ENCODE results near the gene ATRIP.
A peak's percentile ranks its signal among the peaks of the same experiment; 100 is the strongest.

ATRIP gene

GRCh38 chr3:48439820-48440589 lies 6.5 kb upstream of the ATRIP start, which contains the start of the genes CCDC51 and TMA7 (continued):
- TF ChIP-seq, protein P1, sequence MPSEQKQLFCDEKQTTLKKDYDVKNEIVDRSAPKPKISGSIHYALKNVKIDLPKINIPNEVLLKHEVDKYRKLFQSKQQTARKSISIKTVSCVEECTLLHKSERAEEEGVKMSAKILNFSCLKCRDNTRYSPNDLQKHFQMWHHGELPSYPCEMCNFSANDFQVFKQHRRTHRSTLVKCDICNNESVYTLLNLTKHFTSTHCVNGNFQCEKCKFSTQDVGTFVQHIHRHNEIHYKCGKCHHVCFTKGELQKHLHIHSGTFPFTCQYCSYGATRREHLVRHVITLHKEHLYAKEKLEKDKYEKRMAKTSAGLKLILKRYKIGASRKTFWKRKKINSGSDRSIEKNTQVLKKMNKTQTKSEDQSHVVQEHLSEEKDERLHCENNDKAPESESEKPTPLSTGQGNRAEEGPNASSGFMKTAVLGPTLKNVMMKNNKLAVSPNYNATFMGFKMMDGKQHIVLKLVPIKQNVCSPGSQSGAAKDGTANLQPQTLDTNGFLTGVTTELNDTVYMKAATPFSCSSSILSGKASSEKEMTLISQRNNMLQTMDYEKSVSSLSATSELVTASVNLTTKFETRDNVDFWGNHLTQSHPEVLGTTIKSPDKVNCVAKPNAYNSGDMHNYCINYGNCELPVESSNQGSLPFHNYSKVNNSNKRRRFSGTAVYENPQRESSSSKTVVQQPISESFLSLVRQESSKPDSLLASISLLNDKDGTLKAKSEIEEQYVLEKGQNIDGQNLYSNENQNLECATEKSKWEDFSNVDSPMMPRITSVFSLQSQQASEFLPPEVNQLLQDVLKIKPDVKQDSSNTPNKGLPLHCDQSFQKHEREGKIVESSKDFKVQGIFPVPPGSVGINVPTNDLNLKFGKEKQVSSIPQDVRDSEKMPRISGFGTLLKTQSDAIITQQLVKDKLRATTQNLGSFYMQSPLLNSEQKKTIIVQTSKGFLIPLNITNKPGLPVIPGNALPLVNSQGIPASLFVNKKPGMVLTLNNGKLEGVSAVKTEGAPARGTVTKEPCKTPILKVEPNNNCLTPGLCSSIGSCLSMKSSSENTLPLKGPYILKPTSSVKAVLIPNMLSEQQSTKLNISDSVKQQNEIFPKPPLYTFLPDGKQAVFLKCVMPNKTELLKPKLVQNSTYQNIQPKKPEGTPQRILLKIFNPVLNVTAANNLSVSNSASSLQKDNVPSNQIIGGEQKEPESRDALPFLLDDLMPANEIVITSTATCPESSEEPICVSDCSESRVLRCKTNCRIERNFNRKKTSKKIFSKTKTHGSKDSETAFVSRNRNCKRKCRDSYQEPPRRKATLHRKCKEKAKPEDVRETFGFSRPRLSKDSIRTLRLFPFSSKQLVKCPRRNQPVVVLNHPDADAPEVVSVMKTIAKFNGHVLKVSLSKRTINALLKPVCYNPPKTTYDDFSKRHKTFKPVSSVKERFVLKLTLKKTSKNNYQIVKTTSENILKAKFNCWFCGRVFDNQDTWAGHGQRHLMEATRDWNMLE (tag by site-specific recombination; conservative IDR thresholded peaks at IDR 0.05; ENCODE audit: low read depth): peak; percentile 94
- TF ChIP-seq PATZ1 (tag by site-specific recombination; IDR thresholded peaks at IDR 0.05) (peak; percentile 51; the same call in 1 of the 2 replicates), ZNF521 (tag by site-specific recombination; IDR thresholded peaks at IDR 0.05) (no peak), ZXDB (tag by site-specific recombination; IDR thresholded peaks at IDR 0.05) (peak; percentile 86), ZNF324 (tag by site-specific recombination; IDR thresholded peaks at IDR 0.05) (no peak), SP7 (tag by site-specific recombination; IDR thresholded peaks at IDR 0.05) (peak; percentile 28; the same call in 1 of the 2 replicates), KLF8 (tag by site-specific recombination; IDR thresholded peaks at IDR 0.05) (peak; percentile 62; the same call in 1 of the 2 replicates), ZBTB44 (tag by site-specific recombination; IDR thresholded peaks at IDR 0.05) (no peak), ZNF433 (tag by site-specific recombination; IDR thresholded peaks at IDR 0.05; ENCODE audit: low read depth) (no peak), WT1 (tag by site-specific recombination; IDR thresholded peaks at IDR 0.05) (no peak), SCRT2 (tag by site-specific recombination; IDR thresholded peaks at IDR 0.05) (no peak), ZNF830 (tag by site-specific recombination; IDR thresholded peaks at IDR 0.05; ENCODE audit: low read depth) (no peak), ZNF645 (tag by site-specific recombination; IDR thresholded peaks at IDR 0.05) (no peak), ZFP41 (tag by site-specific recombination; IDR thresholded peaks at IDR 0.05; ENCODE audit: borderline replicate concordance) (no peak), OVOL3 (tag by site-specific recombination; IDR thresholded peaks at IDR 0.05) (no peak), ZNF37A (tag by site-specific recombination; IDR thresholded peaks at IDR 0.05) (no peak), ZNF544 (tag by site-specific recombination; IDR thresholded peaks at IDR 0.05) (no peak), ZNF214 (tag by site-specific recombination; IDR thresholded peaks at IDR 0.05; ENCODE audit: borderline replicate concordance) (no peak), ZNF335 (tag by site-specific recombination; conservative IDR thresholded peaks at IDR 0.05) (peak; percentile 84), BCL6B (tag by site-specific recombination; IDR thresholded peaks at IDR 0.05) (no peak), ZNF626 (tag by site-specific recombination; IDR thresholded peaks at IDR 0.05) (no peak)
- TF ChIP-seq, protein P2, sequence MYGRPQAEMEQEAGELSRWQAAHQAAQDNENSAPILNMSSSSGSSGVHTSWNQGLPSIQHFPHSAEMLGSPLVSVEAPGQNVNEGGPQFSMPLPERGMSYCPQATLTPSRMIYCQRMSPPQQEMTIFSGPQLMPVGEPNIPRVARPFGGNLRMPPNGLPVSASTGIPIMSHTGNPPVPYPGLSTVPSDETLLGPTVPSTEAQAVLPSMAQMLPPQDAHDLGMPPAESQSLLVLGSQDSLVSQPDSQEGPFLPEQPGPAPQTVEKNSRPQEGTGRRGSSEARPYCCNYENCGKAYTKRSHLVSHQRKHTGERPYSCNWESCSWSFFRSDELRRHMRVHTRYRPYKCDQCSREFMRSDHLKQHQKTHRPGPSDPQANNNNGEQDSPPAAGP (tag by site-specific recombination; IDR thresholded peaks at IDR 0.05): peak; percentile 50
